GM12801 (cell line): ENCODE results near the gene DCTN2.

ENCODE experiments used
- TF ChIP-seq, protein P1 (sequence below): IDR thresholded peaks from one replicate; pipeline ENCODE4 v1.5.1; 2011; ENCODE audit warnings: control low read depth; ENCODE audit not compliant: insufficient read length; ENCODE audit errors: extremely low read depth

The DCTN2 gene

DNA sequence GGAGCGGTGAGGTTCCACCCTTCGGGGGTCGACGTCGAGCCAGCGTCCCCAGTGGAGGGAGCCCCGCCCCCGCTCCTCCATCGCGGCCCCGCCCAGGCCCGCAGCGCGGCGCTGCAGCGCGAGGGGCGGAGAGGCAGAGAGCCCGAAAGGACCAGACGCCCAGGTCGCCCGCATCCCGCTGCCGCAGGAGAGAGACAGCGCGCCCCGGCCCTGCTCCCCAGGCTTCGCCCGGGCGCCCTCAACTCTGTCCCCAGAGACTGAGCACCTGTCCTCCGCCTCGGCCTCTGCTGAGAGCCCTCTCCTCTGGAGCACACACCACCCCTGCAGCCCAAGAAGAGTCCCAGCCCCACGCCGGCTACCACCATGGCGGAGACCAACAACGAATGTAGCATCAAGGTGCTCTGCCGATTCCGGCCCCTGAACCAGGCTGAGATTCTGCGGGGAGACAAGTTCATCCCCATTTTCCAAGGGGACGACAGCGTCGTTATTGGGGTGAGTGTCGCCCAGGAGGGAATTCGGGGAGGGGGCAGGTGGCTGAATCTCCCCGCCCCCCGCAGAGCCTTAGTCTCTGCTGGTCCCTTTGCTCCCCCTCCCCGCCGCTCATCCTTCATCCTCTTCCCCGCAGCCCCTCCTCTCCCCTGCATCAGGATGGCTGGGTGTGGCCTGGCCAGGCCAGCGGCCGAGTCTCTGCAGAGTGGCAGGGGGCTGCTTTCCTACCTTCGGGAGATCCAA lies 3.1 kb upstream of the DCTN2 start, which contains the start of gene KIF5A:
TSS of gene KIF5A (plus strand) at position 136 of the 732 bp plus-strand sequence. CDS start at position 364, 228 bp downstream.
- TF ChIP-seq, protein P1, sequence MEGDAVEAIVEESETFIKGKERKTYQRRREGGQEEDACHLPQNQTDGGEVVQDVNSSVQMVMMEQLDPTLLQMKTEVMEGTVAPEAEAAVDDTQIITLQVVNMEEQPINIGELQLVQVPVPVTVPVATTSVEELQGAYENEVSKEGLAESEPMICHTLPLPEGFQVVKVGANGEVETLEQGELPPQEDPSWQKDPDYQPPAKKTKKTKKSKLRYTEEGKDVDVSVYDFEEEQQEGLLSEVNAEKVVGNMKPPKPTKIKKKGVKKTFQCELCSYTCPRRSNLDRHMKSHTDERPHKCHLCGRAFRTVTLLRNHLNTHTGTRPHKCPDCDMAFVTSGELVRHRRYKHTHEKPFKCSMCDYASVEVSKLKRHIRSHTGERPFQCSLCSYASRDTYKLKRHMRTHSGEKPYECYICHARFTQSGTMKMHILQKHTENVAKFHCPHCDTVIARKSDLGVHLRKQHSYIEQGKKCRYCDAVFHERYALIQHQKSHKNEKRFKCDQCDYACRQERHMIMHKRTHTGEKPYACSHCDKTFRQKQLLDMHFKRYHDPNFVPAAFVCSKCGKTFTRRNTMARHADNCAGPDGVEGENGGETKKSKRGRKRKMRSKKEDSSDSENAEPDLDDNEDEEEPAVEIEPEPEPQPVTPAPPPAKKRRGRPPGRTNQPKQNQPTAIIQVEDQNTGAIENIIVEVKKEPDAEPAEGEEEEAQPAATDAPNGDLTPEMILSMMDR = no peak

DNA sequence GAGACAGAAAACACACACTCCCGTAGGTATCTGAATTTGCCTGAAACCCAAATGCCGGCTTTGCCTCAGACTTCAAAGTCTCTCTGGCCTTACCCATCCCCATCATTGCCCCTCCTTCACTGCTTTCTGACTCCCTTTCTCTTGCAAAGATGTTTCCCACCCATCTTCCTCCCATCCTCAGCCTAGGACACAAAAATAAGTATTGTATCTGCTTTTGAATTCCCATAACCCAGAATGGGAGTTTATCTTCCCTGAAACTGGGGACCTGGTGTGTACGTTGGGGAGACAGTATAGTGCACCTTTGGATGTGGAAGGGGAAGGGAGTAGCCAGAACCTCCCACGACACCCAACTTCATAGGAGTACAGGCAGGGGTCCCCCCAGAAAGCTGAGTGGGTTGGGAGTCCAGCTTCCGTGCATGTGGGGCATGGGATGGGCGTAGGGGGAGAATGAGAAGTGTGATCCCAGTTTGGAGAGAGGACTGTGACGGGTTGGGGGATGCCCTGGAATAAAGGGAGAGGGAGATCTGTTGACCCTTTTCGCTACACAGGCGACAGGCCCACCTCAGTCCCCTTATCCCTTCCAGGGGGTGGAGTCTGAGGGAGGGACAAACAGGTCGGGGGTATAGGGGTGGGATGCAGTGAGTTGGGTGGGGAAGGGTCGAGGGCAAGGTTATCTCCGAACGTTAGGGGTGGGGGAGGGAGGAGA lies 2.4 kb upstream of the DCTN2 start:
- TF ChIP-seq, protein P1 = no peak

DNA sequence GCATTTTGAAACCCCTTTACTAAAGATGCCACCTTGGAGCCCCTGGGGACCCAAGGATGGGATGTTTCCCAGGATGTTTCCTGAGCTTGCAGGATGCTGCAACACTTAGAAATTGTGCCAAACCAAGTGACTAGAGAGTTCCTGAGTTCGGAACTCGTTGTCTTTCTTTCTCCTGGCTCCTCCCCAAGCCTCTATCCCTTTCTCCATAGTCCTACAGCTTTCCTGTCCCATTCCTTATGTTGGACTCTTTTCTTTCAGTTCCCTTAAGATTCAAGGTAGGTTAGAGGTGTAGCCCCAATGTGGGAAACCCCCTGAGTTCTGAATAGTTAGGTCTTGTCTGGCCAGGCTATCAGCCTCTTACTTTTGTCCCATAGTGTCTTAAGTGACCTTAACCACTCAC lies 1.5 kb upstream of the DCTN2 start:
- TF ChIP-seq, protein P1 = no peak

DNA sequence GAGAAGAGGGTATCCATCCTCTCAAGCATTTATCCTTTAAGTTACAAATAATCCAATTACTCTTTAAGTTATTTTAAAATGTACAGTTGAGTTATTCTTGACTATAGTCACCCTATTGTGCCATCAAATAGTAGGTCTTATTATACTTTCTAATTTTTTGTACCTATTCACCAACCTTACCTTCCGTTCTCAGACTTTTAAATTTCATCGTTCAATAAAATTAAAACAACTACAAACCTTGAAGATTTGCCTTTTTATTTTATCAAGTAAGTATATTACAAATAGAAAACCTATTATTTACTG lies 972 bp upstream of the DCTN2 start:
- TF ChIP-seq, protein P1 = no peak

DNA sequence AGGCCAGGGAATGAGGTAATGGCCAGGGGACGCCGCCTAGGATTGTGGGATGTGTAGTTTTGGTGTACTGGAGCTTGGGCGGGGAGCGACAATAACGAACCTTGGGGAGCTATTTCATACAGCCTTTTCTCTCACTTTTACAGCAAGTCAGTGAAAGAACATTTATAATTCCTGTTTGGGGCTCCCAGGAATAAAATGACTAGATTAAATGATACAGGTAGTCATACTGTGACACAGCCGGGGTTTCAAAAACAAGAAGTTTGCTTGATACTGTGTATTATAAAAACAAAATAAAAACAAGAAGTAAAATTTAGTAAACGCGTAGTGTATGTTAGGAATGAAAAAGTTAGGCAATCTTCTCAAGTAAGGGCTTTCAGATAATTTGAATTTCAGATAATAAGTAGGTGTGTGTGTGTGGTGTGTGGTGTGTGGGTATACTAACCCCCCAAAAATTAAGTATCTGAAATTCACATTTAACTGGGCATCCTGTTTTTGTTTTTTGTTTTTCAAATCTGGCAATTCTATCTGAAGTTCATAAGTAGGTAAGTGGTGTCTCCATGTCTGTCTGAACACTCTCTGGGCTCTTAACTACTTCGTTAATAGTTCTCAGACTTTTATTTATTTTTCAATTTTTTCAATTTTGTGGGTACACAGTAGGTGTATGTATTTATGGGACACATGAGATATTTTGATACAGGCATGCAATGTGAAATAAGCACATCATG lies 458 bp upstream of the DCTN2 start:
- TF ChIP-seq, protein P1 = no peak

DNA sequence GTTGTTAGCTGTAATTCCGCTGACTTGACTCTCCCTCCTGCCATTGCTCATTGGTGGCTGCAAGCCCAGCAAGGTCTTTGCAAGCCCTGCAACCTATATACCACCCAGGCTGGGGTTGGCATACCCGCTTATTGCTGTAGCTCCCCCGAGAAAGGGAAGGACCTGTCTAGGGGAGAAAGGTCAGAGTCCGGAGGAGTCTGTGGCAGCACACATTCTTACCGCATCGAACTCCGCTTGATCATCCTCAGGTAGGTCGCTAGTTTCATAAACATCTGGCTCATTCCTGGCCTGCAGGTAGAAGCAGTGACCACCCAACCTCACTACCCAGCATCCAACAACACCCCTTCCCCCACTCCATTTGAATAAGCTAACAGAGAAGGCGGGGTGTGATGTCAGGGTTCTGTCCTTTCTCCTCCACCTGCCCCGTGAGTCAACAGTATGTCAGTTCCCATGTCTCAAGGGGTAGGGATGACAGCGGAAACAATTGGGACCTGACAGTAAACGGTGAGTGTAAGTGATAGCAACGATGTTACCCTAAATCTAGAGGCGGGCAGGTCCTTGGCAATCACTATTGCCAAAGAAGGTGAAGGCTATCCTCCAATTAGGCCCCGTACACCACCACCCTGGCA lies 1.1 kb downstream of the DCTN2 start:
- TF ChIP-seq, protein P1 = no peak

DNA sequence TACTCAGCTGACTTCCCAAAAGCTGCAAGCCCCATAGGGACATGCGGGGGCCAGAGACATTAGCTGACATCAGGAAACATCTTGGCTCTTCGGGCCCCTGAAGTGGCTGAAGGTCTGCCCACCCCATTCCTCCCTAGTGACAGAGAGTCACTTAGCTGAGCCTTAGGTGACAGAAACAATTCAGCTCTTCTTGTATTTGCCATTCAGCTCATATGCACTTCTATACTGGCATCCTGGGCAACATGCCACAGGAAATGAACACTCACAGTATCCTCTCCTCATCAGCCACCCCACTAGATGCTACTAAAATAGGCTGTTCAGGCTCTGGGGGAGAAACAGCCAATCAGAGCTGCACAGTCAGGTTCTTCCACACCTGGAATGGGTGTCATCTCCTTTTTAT lies 3.4 kb downstream of the DCTN2 start:
- TF ChIP-seq, protein P1 = no peak
